GM19035 (cell line): ENCODE data around the gene COL1A1.

Source experiments
- ATAC-seq: cut with Tn5 transposase; IDR thresholded peaks from one replicate; pipeline ENCODE4 v1.9.1; 2021; ENCODE audit not compliant: unreplicated experiment

The COL1A1 gene

DNA sequence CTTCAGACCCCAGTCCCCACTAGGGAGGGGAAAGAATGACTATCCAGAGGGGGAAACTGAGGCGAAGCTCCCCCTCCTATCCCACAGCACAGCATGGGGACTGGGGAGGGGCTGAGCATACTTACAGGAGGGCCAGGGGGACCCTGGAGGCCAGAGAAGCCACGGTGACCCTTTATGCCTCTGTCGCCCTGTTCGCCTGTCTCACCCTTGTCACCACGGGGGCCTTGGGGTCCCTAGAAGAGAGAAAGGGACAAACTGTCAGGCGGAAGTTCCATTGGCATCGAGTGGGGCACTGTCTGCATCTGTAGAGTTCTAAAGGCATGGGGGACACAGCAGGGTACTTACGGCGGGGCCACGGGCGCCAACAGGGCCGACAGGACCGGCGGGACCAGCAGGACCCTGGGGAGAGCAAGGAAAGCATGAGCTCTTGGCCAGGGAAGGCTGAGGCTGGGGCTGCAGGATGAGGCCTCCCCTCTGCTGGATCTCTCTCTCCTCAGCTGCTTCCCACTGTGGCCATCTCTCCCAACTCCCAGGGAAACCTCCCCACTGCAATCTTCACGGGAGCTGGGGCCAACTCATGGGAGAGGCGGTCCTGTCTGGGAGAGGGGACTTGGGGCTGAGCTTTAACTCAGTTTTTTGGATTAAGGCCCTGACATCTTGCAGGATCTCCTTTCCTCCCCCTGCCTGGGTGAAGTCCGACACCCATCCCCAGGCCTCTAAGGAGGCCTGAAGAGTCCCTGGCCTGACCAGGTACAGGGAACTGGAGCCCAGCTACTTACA lies 13.5 kb downstream of the COL1A1 start:
- no peak for ATAC-seq

DNA sequence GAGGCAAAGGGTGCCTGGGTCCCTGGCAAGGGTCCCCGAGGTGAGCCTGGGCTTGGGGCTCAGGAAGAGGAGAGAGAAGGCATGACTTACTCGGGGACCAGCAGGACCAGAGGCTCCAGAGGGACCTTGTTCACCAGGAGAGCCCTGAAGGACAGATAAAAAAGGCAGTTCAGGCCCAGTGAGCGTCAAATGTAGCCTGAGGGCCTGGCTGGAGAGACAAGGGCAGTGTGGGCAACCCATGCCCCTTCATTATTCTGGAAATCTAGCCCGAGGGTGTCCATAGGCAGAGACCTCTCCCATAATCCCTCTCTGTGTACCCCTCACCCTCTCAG lies 14.1 kb downstream of the COL1A1 start:
- no peak for ATAC-seq

DNA sequence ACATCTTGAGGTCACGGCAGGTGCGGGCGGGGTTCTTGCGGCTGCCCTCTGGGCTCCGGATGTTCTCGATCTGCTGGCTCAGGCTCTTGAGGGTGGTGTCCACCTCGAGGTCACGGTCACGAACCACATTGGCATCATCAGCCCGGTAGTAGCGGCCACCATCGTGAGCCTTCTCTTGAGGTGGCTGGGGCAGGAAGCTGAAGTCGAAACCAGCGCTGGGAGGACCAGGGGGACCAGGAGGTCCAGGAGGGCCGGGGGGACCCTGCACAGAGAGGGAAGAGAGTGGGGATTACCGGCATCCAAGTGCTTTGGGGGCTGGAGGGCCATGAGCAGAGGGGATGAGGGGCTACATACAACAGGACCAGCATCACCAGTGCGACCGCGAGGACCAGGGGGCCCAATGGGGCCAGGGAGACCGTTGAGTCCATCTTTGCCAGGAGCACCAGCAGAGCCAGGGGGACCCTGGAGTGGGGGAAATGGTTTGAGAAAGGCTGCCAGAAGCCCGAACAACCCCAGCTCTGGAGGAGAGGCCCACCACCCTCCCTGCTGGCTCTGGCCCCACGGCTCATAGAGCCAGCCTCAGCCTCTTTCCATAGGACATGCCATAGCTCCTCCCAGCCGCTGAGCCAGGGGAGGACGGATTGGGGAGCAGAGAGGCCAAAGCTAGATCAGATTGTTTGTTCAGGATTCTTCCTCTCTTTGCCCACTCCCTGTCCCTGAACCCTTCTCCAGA lies 14.6 kb downstream of the COL1A1 start:
- no peak for ATAC-seq

DNA sequence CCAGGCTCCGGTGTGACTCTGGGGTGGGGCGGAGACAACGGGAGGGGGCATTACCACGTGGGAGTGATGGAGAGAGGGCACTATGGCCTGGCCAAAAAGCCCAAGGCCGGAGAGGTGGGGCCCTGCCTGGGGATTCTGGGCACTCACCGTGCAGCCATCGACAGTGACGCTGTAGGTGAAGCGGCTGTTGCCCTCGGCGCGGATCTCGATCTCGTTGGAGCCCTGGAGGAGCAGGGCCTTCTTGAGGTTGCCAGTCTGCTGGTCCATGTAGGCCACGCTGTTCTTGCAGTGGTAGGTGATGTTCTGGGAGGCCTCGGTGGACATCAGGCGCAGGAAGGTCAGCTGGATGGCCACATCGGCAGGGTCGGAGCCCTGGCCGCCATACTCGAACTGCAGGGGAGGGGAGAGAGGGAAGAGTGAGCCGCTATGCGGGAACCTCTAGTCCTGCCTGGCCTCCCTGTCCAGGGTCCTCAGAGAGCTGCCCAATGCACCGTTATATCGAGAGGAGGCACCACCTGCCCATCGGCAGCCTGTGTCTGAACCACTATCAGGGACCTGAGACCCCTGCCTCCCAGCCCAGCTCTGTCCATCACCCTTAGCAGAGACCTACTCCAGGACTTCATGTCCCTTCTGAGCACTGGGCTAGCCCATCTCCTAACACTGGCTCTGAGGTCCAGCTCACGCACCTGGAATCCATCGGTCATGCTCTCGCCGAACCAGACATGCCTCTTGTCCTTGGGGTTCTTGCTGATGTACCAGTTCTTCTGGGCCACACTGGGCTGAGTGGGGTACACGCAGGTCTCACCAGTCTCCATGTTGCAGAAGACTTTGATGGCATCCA lies 15.6 kb downstream of the COL1A1 start:
- ATAC-seq: no peak

DNA sequence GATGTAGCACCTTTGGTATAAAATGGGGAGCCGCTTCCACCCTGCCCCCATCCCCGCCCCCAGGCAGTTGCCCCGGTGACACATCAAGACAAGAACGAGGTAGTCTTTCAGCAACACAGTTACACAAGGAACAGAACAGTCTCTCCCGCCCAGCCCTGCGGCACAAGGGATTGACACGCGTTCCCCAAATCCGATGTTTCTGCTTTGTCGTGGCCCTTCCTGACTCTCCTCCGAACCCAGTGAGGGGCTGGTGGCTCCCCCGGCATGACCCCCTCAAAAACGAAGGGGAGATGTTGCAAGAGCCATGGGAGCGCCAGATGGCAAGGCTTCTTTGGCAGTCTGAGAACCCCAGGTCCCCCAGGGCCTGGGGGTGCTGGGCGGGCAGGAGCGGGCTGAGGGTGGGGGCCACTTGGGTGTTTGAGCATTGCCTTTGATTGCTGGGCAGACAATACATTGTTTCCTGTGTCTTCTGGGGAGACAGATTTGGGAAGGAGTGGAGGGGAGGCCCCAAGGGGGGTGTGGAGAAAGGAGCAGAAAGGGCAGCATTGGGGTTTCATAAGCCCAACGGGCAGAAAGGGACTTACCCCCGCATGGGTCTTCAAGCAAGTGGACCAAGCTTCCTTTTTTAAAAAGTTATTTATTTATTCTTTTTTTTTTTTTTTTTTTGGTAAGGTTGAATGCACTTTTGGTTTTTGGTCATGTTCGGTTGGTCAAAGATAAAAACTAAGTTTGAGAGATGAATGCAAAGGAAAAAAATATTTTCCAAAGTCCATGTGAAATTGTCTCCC lies 16.6 kb downstream of the COL1A1 start:
- no peak for ATAC-seq

DNA sequence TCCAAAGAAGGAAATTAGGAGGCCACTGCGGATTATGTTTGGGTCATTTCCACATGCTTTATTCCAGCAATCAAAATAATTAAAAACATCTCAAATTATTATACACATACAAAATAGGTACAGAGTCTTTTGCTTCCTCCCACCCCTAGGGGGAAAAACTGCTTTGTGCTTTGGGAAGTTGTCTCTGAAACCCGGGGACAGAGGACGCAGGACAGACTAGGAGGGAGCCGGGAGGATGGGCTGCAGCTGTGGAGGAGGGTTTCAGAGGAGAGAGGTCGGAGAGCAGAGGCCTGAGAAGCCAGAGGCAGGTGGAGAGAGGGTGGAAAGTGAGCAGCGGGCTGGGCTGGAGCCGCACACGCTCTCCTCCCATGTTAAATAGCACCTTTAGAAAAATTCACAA lies 17.4 kb downstream of the COL1A1 start:
- no peak for ATAC-seq

DNA sequence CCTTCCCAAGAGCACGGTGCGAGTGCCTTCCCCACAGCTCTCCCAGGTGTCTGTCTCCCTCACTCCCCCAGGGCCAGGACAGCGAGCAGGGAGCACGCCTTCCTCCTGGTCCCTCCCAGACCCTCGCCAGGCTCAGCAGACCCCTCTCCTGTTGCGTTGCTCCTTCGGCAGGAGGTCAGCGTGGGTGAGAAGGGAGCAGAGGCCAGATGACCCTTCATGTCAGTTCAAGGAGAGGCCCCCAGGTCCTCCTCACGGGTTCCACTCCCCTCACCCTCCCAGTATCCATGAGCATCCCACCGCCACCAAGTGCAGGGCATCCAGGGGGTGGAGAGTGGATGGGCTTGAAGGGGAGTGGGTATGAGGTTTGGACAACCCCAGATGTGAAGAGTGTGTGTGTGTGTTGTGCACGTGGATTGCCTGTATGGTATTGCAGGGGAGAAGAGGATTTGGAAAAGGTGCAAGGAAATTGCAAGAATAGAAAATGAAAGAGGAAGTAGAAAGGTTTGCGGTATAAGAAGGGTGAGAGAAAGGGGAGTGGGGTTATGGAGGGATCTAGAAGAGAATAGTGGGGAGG lies 17.9 kb downstream of the COL1A1 start:
- ATAC-seq: no peak

DNA sequence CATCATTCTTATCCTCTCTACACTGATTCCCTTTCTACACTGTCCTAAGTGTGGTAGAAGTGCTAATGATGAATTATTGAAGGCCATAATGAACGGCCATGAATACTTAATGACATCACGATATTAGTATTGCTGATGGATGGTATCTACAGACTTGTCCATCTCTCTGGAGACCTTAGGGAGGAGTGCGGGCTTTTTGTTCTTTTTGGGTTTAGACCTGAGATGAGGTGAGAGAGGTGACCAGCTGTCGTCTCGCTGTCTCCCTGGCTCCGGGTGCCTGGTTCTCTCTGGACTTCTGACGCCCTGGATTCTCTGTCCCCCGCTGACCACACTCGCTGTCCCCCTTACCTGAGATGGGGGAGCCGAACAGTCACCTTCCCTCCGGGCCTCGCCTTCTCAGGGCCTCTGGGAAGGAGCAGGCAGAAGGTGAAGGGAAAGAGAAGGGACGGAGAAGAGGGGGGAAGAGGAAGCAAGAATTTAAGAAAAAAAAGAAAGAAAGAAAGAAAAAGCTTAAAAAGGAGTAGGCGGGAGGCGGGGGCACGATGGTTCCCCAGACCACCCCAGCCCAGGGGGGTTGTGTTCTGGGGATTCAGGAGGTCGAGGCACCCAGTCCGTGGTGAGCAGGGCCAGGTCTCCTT lies 18.5 kb downstream of the COL1A1 start:
- no peak for ATAC-seq

DNA sequence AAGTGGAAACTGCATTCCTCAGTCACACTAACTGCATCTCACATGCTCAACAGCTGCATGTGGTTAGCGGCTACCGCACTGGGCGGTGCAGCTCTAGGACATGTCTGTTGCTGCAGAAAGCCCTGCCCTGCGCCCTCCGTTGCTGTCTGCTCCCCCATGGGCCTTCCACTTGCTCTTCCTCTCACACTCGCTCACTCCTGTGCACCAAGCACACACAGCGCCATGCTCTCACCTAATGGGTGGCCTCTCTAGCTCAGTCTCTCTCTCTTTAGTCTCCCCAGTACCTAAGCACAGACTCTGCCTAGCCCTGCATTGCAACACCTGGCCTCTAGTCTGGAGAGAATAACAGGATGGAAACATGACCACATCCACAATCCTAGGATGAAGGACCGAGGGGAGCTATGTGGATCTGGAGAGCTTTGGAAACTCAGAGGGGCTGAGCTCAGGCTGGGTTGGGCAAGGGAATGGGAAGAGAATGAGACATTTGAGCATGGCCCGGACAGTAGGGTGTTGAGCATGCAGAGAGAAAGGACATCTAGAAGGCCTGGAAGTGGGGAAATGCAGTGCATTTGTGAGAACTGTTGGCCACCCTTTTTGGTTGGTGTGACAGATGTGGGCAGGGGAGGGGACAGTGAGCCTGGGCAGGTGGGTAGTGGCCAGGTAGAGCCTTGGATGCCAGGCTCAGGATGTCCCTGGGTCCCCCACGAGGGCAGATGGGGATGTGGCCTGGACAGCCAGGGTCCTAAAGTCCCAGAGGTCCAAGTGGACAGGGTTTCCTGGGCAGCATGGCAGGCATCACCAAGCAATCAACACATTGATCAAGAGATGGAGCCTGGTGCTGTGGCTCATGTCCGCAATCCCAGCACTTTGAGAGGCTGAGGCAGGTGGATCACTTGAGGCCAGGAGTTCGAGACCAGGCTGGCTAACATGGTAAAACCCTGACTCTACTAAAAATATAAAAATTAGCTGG lies 19.6 kb downstream of the COL1A1 start:
- ATAC-seq: no peak

DNA sequence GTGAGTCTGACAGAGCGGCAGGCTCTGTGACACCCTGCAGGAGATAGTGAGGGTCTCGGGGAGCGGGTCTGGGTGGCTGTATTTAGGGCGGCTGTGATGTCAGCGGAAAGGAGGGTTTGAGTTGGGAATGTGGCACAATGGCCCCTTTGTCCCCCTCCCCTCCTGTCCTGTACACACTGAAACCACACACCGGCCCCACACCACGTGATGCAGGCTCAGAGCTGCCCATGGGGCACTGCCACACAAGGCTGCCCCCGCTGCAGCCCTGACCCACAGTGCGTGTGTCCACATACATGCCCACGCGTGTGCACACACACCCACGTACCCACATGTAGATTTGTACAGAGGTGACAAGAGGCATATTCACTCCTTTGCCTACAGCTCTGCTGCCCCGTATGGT lies 20.3 kb downstream of the COL1A1 start:
- no peak for ATAC-seq

DNA sequence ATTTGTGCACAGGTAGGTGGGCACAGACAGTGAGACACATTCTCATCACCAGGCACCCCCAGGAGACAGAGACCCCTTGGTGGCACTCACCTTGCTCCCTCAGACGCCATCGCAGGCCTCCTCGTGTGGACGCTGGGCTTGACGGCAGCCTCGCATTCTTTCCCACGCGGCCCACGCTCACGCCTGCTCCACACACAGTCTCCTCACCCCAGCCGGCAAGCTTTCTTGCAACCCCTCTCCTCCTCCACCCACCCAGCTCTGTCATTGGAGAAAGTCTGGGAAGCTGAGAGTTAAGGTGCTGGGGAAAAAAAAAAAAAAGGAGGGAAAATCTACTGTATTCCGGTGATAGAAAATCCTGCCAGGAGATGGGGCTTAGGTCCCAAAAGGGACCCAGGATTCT lies 20.8 kb downstream of the COL1A1 start:
- no peak for ATAC-seq

DNA sequence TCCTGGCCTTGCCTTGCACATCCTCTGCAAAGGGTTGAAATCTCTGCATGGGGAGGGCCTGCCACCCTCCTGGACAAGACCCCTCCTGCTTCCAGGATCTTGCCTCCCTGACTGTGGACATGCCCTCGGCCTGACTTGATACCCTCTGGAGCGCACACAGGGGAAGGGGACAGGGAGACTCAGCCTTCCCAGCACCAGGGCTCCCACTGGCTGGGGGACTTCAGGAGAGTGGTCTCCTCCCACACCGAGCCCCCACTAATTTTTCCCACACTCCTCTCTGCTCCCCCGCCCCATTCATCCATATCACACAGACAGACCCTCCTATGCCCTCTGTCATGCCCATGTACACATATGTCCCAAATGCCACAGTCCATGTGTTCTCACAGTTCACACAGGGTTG lies 21.3 kb downstream of the COL1A1 start:
- no peak for ATAC-seq

DNA sequence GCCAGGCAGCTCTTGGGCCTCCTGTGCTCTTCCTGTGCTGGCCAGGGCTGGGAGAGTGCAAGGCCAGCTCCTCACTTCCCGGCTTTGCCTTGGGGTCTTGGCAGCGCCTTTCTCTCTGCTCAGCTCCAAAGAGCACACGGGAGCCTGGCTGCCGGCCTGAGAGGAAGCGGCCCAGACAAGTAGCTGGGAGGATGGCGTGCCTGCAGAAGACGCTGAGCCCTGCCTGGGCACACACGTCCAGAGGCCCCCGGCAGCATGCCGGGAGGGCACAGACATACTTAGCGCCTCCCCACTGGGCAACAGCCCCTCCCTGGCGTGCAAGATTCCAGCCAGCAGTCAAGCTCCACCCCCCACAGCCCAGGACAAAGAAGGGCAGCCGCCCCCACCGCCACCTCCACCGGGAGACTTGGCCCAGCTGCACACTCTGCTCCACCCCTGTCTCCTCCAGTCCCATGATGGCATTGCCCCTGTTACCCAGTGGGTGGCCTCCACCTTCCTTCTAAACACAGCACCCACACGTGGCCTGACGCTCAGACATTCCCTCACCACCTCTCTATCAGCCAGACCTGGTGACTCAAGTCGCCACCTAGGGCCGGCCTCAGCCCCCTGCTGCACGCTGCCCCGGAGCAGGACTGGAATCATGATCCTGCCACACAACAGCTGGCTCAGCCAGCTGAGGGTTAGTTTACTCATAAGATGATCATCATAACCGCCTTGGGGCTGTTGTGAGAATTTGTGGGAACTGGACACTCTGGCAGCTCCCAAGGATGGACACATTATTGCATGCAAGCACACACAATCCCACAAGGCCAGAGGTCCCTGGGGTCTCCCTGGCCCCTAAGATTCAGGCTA lies 23.2 kb downstream of the COL1A1 start:
- no peak for ATAC-seq

DNA sequence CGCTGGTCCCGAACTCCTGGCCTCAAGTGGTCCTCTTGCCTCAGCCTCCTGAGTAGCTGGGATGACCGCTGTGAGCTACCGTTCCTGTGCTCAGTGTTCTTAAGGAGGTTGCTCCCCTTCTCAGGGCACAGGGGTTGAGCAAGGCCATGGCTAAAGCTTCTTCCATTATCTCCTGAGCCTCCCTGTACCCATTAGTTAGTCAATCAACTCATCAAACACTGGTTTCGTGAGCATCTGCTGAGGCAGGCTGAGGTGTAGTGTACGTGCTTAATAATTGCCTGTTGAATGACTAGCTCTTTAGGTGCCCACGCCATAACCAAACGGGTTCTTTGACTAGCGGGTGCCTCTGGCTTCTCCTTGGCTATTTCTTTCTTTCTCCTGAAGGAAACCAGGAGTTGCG lies 24.0 kb downstream of the COL1A1 start:
- ATAC-seq: no peak

DNA sequence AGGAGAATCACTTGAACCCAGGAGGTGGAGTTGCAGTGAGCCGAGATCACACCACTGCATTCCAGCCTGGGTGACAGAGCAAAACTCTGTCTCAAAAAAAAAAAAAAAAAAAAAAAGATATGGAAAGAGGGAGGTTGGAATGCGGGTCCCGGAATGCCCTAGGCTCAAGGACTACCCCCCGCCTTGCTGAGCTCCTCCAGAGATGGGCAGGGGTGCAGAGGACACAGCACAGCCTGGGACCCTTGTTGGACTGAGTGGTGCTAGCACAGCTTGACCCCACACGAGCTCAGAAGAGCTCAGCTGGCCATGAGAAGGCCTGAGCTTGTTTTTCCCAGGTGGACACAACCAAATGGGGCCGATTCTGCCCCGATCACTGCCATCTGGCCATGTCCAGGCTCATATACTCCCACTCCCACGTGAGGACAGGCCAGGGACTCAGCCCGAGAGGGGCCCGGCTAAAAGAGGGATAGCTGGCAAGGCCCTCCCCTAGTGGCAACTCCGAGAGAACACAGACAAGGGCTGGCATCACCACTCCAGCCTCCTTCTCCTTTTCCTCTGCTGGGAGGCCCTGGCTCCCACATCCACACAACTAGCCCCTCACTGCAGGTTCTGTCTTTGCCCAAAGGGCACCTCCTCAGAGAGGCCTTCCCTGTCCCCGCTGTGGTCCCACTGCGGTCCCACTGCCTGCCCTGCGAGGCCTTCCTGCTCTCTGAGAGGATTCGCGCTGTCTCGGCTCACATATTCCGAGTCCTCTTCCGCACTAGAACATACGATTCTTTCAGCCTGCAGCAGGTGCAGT lies 24.7 kb downstream of the COL1A1 start:
- ATAC-seq: no peak

DNA sequence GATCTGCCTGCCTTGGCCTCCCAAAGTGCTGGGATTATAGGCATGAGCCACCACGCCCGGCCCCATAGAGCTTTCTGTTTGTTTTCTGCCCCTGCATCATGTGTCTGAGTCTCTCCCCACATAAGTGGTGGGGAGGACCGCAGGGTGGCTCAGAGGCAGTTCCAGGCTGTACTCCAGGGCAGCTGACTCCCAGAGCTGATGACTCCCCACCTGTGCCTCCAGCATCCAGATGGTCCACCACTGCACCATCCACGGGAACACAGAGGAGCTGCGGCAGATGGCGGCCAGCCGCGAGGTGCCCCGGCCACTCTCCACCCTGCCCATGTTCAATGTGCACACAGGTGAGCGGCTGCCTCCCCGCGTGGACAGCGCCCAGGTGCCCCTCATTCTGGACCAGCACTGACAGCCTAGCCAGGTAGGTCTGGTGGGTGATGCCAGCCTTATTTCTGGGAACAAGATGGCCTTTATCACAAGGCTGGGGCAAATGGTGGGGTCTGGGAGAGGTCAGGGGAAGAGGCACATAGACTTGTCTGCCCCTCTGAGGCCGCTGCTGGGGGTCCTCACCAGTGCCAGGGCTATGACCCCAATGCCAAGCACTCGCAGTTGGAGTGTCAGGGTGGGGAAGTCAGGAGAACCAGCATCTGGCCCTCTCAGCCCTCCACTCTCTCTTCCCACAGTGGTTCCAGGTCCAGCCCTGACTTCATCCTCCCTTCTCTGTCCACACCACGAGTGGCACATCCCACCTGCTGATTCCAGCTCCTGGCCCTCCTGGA lies 26.2 kb downstream of the COL1A1 start:
- ATAC-seq: no peak

DNA sequence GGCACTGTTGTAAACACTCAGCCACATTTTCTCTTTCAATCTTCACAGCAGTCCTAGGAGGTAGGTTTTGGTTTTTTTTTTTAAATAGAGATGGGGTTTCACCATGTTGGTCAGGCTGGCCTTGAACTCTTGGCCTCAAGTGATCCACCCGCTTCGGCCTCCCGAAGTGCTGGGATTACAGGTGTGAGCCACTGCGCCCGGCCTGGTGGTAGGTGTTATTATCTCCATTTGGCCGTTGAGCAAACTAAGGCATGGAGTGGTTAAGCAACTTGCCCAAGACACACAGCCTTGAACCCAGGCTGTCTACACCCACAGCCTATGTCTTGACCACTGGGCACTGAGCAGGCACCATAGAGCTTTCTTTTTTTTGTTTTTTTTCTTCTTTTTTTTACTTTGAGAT lies 27.0 kb downstream of the COL1A1 start:
- no peak for ATAC-seq
